T47D (cell line): Measurements from ENCODE around the gene PGLYRP3.

Experiments
- DNase-seq, 2 experiments: peaks; one replicate each; pipeline versions ENCODE4 v3.0.0 to v3.0.0-alpha.2; 2011 to 2012; ENCODE audit warnings: low read depth in 1 of 2, low spot score in 1 of 2
- JUND ChIP-seq: IDR thresholded peaks from 2 replicates; pipeline ENCODE4 v1.6.1; 2012; ENCODE audit warnings: low read depth
- in situ Hi-C: cut with HindIII; loops from 2 replicates; pipeline ENCODE4 v1.10.0; 2016; ENCODE audit warnings: low sequenced_read_pairs, low pct_unique_long_range_greater_than_20kb

The PGLYRP3 gene

GRCh38 chr1:153253693-153254092 is 59.1 kb downstream of the PGLYRP3 start:
- in situ Hi-C loops: no loop called here
- TF ChIP-seq JUND: no peak
- no peak for DNase-seq

GRCh38 chr1:153253076-153253475 is 59.7 kb downstream of the PGLYRP3 start:
- TF ChIP-seq JUND: no peak
- DNase-seq: no peak
- in situ Hi-C loops: no loop called here

GRCh38 chr1:153251988-153252387 is 60.8 kb downstream of the PGLYRP3 start:
- no peak for DNase-seq
- in situ Hi-C loops: no loop called here
- no peak for TF ChIP-seq JUND

- in situ Hi-C loops: no loop called here
- DNase-seq: no peak
Observed at GRCh38 chr1:153251562-153251961, 61.2 kb downstream of the PGLYRP3 start.

GRCh38 chr1:153251087-153251486 is 61.7 kb downstream of the PGLYRP3 start:
- no peak for TF ChIP-seq JUND
- in situ Hi-C loops: no loop called here
- no peak for DNase-seq

More at GRCh38 chr1:153251562-153251961, 61.2 kb downstream of the PGLYRP3 start:
- no peak for TF ChIP-seq JUND

- in situ Hi-C loops: no loop called here
- no peak for DNase-seq
- no peak for TF ChIP-seq JUND
Observed at GRCh38 chr1:153250166-153250565, 62.6 kb downstream of the PGLYRP3 start.

GRCh38 chr1:153248176-153248879 is 64.4 kb downstream of the PGLYRP3 start:
- DNase-seq: no peak
- in situ Hi-C loops: no loop called here
- TF ChIP-seq JUND: no peak
